ENCODE results near the gene GPC6. TPM values are rescaled to one million over a fixed set of nuclear protein-coding genes. Genes with fewer than 3 reads are reported as not detected.
"Not testable (repeated sequence)": the region's sequence is repeated elsewhere in the genome, so short reads cannot be mapped to it uniquely, and the experiment has no call there.

Gene GPC6
- polyA plus RNA-seq, 4 donors, result 0.22 to 45.0 (median 1.4) TPM

GRCh38 chr13:93305886-93306285 is 79.3 kb downstream of the GPC6 start:
- FAIRE-seq (no peak), DNase-seq (no peak)
- no peak overlapping the region for H3K4me3 ChIP-seq (ENCODE audit: low read depth in 1 of 3, low read length in 3 of 3)

GRCh38 chr13:93307136-93307535 is 80.5 kb downstream of the GPC6 start:
- no peaks in the 10 kb centered on the region for H3K9me3 ChIP-seq (ENCODE audit: control insufficient read depth in 2 of 2, insufficient read depth in 1 of 2, low read depth in 1 of 2, low read length in 1 of 2)
- no peak overlapping the region for H3K27ac ChIP-seq (ENCODE audit: low read depth in 1 of 3, low read length in 2 of 3)
- FAIRE-seq (peak; percentile 41), DNase-seq (no peak)
- H3K4me3 ChIP-seq (ENCODE audit: low read depth in 1 of 3, low read length in 3 of 3), result no peak overlapping the region
- H3K27me3 ChIP-seq (ENCODE audit: control insufficient read depth in 3 of 3, insufficient read depth in 3 of 3, low read length in 3 of 3), result no peaks in the 10 kb centered on the region
- no peaks in the 10 kb centered on the region for H3K4me1 ChIP-seq (ENCODE audit: control insufficient read depth in 3 of 3, insufficient read depth in 2 of 3, low read depth in 1 of 3, low read length in 2 of 3)
- H3K36me3 ChIP-seq (ENCODE audit: control insufficient read depth in 3 of 3, insufficient read depth in 2 of 3, low read depth in 1 of 3, low read length in 3 of 3), result no peaks in the 10 kb centered on the region

More at GRCh38 chr13:93305886-93306285, 79.3 kb downstream of the GPC6 start:
- no peaks in the 10 kb centered on the region for H3K9me3 ChIP-seq (ENCODE audit: control insufficient read depth in 2 of 2, insufficient read depth in 1 of 2, low read depth in 1 of 2, low read length in 1 of 2)
- no peaks in the 10 kb centered on the region for H3K4me1 ChIP-seq (ENCODE audit: control insufficient read depth in 3 of 3, insufficient read depth in 2 of 3, low read depth in 1 of 3, low read length in 2 of 3)
- no peaks in the 10 kb centered on the region for H3K36me3 ChIP-seq (ENCODE audit: control insufficient read depth in 3 of 3, insufficient read depth in 2 of 3, low read depth in 1 of 3, low read length in 3 of 3)
- no peaks in the 10 kb centered on the region for H3K27me3 ChIP-seq (ENCODE audit: control insufficient read depth in 3 of 3, insufficient read depth in 3 of 3, low read length in 3 of 3)
- no peak overlapping the region for H3K27ac ChIP-seq (ENCODE audit: low read depth in 1 of 3, low read length in 2 of 3)

GRCh38 chr13:93307651-93308050 is 81.0 kb downstream of the GPC6 start:
- no peak for FAIRE-seq
- Histone ChIP-seq H3K9me3 (ENCODE audit: control insufficient read depth in 2 of 2, insufficient read depth in 1 of 2, low read depth in 1 of 2, low read length in 1 of 2) (no peaks in the 10 kb centered on the region), H3K27me3 (ENCODE audit: control insufficient read depth in 3 of 3, insufficient read depth in 3 of 3, low read length in 3 of 3) (no peaks in the 10 kb centered on the region), H3K4me1 (ENCODE audit: control insufficient read depth in 3 of 3, insufficient read depth in 2 of 3, low read depth in 1 of 3, low read length in 2 of 3) (no peaks in the 10 kb centered on the region), H3K36me3 (ENCODE audit: control insufficient read depth in 3 of 3, insufficient read depth in 2 of 3, low read depth in 1 of 3, low read length in 3 of 3) (no peaks in the 10 kb centered on the region), H3K27ac (ENCODE audit: low read depth in 1 of 3, low read length in 2 of 3) (no peak overlapping the region), H3K4me3 (ENCODE audit: low read depth in 1 of 3, low read length in 3 of 3) (no peak overlapping the region)
- DNase-seq, result no peak
- 81 to 85% (median 81%) methylated on average over 5 of the region's 5 CpGs for WGBS, 3 donors

GRCh38 chr13:93309886-93310523 is 83.4 kb downstream of the GPC6 start:
- DNase-seq (peak in 1 of 2 donors; percentile 31), FAIRE-seq (no peak)
- H3K27me3 ChIP-seq (ENCODE audit: control insufficient read depth in 3 of 3, insufficient read depth in 3 of 3, low read length in 3 of 3), result no peaks in the 10 kb centered on the region
- no peak overlapping the region for H3K27ac ChIP-seq (ENCODE audit: low read depth in 1 of 3, low read length in 2 of 3)
- 54 to 60% (median 58%) methylated on average over 7 of the region's 7 CpGs for WGBS, 3 donors
- H3K4me1 ChIP-seq (ENCODE audit: control insufficient read depth in 3 of 3, insufficient read depth in 2 of 3, low read depth in 1 of 3, low read length in 2 of 3), result no peaks in the 10 kb centered on the region
- no peak overlapping the region for H3K4me3 ChIP-seq (ENCODE audit: low read depth in 1 of 3, low read length in 3 of 3)
- H3K9me3 ChIP-seq (ENCODE audit: control insufficient read depth in 2 of 2, insufficient read depth in 1 of 2, low read depth in 1 of 2, low read length in 1 of 2), result no peaks in the 10 kb centered on the region
- H3K36me3 ChIP-seq (ENCODE audit: control insufficient read depth in 3 of 3, insufficient read depth in 2 of 3, low read depth in 1 of 3, low read length in 3 of 3), result no peaks in the 10 kb centered on the region

GRCh38 chr13:93316841-93317240 is 90.2 kb downstream of the GPC6 start:
- DNase-seq (no peak), FAIRE-seq (no peak)
- Histone ChIP-seq H3K36me3 (ENCODE audit: control insufficient read depth in 3 of 3, insufficient read depth in 2 of 3, low read depth in 1 of 3, low read length in 3 of 3) (no peaks in the 10 kb centered on the region), H3K9me3 (ENCODE audit: control insufficient read depth in 2 of 2, insufficient read depth in 1 of 2, low read depth in 1 of 2, low read length in 1 of 2) (no peaks in the 10 kb centered on the region), H3K4me3 (ENCODE audit: low read depth in 1 of 3, low read length in 3 of 3) (no peak overlapping the region), H3K27me3 (ENCODE audit: control insufficient read depth in 3 of 3, insufficient read depth in 3 of 3, low read length in 3 of 3) (no peaks in the 10 kb centered on the region), H3K4me1 (ENCODE audit: control insufficient read depth in 3 of 3, insufficient read depth in 2 of 3, low read depth in 1 of 3, low read length in 2 of 3) (peaks cover 0 to 2% (median 0%) of the 10 kb centered on the region in 3 donors), H3K27ac (ENCODE audit: low read depth in 1 of 3, low read length in 2 of 3) (no peak overlapping the region)
- 68 to 80% (median 77%) methylated on average over 3 of the region's 3 CpGs for WGBS, 3 donors

GRCh38 chr13:93318534-93319254 is 92.1 kb downstream of the GPC6 start:
- 48 to 57% (median 55%) methylated on average over 4 of the region's 4 CpGs for whole genome bisulfite sequencing, 3 donors
- FAIRE-seq, result no peak

GRCh38 chr13:93320942-93321341 is 94.3 kb downstream of the GPC6 start:
- Histone ChIP-seq H3K36me3 (ENCODE audit: control insufficient read depth in 3 of 3, insufficient read depth in 2 of 3, low read depth in 1 of 3, low read length in 3 of 3) (no peaks in the 10 kb centered on the region), H3K4me3 (ENCODE audit: low read depth in 1 of 3, low read length in 3 of 3) (no peak overlapping the region), H3K4me1 (ENCODE audit: control insufficient read depth in 3 of 3, insufficient read depth in 2 of 3, low read depth in 1 of 3, low read length in 2 of 3) (peaks cover 0 to 4% (median 0%) of the 10 kb centered on the region in 3 donors), H3K27ac (ENCODE audit: low read depth in 1 of 3, low read length in 2 of 3) (no peak overlapping the region), H3K27me3 (ENCODE audit: control insufficient read depth in 3 of 3, insufficient read depth in 3 of 3, low read length in 3 of 3) (no peaks in the 10 kb centered on the region), H3K9me3 (ENCODE audit: control insufficient read depth in 2 of 2, insufficient read depth in 1 of 2, low read depth in 1 of 2, low read length in 1 of 2) (no peaks in the 10 kb centered on the region)
- WGBS, 3 donors, result 81 to 87% (median 85%) methylated on average over 3 of the region's 3 CpGs
- DNase-seq (no peak), FAIRE-seq (no peak)

More at GRCh38 chr13:93318534-93319254, 92.1 kb downstream of the GPC6 start:
- no peaks in the 10 kb centered on the region for H3K36me3 ChIP-seq (ENCODE audit: control insufficient read depth in 3 of 3, insufficient read depth in 2 of 3, low read depth in 1 of 3, low read length in 3 of 3)
- H3K9me3 ChIP-seq (ENCODE audit: control insufficient read depth in 2 of 2, insufficient read depth in 1 of 2, low read depth in 1 of 2, low read length in 1 of 2), result no peaks in the 10 kb centered on the region
- H3K27me3 ChIP-seq (ENCODE audit: control insufficient read depth in 3 of 3, insufficient read depth in 3 of 3, low read length in 3 of 3), result no peaks in the 10 kb centered on the region
- H3K27ac ChIP-seq (ENCODE audit: low read depth in 1 of 3, low read length in 2 of 3), result no peak overlapping the region
- no peak overlapping the region for H3K4me3 ChIP-seq (ENCODE audit: low read depth in 1 of 3, low read length in 3 of 3)
- peaks cover 0 to 2% (median 0%) of the 10 kb centered on the region in 3 donors for H3K4me1 ChIP-seq (ENCODE audit: control insufficient read depth in 3 of 3, insufficient read depth in 2 of 3, low read depth in 1 of 3, low read length in 2 of 3)
- DNase-seq, result peak in 1 of 2 donors; percentile 75

- 96 to 100% (median 98%) methylated on average over 1 of the region's 1 CpG for WGBS, 3 donors
Measured at GRCh38 chr13:93323880-93324279, 97.3 kb downstream of the GPC6 start.

More at GRCh38 chr13:93323880-93324279, 97.3 kb downstream of the GPC6 start:
- FAIRE-seq; H3K36me3 ChIP-seq (ENCODE audit: control insufficient read depth in 3 of 3, insufficient read depth in 2 of 3, low read depth in 1 of 3, low read length in 3 of 3); DNase-seq; H3K27me3 ChIP-seq (ENCODE audit: control insufficient read depth in 3 of 3, insufficient read depth in 3 of 3, low read length in 3 of 3); H3K27ac ChIP-seq (ENCODE audit: low read depth in 1 of 3, low read length in 2 of 3); H3K4me3 ChIP-seq (ENCODE audit: low read depth in 1 of 3, low read length in 3 of 3); H3K9me3 ChIP-seq (ENCODE audit: control insufficient read depth in 2 of 2, insufficient read depth in 1 of 2, low read depth in 1 of 2, low read length in 1 of 2): not testable (repeated sequence)
- H3K4me1 ChIP-seq (ENCODE audit: control insufficient read depth in 3 of 3, insufficient read depth in 2 of 3, low read depth in 1 of 3, low read length in 2 of 3), result peaks cover 0 to 18% (median 0%) of the 10 kb centered on the region in 3 donors

All from small intestine (tissue), 7 donors.